ENCODE measurements around the gene KHDC4. TPM values are rescaled to one million over a fixed set of nuclear protein-coding genes. Genes with fewer than 3 reads are reported as not detected.

The KHDC4 gene
- total RNA-seq, 2 donors from 2014 or later: 13.4 to 25.9 TPM

DNA sequence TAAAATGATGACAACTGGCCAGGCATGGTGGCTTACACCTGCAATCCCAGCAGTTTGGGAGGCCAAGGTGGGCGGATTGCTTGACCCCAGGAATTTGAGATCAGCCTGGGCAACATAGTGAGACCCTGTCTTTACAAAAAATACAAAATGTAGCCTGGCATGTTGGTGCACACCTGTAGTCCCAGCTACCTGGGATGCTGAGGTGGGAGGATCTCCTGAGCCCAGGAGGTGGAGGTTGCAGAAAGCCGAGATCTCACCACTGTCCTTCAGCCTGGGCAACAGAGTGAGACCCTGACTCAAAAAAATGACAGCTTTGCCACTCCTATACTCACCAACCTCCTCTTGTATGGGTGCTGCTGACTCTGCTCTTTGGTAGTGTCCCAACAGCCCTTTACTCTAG is 56.3 kb downstream of the KHDC4 start:
- Histone ChIP-seq H3K4me3 (no peak overlapping the region), H3K9me3 (no peaks in the 10 kb centered on the region), H3K27me3 (no peaks in the 10 kb centered on the region), H3K36me3 (peaks cover 14% of the 10 kb centered on the region), H3K4me1 (no peaks in the 10 kb centered on the region), H3K27ac (no peak overlapping the region)
- TF ChIP-seq, protein P1, sequence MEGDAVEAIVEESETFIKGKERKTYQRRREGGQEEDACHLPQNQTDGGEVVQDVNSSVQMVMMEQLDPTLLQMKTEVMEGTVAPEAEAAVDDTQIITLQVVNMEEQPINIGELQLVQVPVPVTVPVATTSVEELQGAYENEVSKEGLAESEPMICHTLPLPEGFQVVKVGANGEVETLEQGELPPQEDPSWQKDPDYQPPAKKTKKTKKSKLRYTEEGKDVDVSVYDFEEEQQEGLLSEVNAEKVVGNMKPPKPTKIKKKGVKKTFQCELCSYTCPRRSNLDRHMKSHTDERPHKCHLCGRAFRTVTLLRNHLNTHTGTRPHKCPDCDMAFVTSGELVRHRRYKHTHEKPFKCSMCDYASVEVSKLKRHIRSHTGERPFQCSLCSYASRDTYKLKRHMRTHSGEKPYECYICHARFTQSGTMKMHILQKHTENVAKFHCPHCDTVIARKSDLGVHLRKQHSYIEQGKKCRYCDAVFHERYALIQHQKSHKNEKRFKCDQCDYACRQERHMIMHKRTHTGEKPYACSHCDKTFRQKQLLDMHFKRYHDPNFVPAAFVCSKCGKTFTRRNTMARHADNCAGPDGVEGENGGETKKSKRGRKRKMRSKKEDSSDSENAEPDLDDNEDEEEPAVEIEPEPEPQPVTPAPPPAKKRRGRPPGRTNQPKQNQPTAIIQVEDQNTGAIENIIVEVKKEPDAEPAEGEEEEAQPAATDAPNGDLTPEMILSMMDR (IDR thresholded peaks at IDR 0.05): no peak
- DNase-seq (ENCODE audit: low spot score): no peak

DNA sequence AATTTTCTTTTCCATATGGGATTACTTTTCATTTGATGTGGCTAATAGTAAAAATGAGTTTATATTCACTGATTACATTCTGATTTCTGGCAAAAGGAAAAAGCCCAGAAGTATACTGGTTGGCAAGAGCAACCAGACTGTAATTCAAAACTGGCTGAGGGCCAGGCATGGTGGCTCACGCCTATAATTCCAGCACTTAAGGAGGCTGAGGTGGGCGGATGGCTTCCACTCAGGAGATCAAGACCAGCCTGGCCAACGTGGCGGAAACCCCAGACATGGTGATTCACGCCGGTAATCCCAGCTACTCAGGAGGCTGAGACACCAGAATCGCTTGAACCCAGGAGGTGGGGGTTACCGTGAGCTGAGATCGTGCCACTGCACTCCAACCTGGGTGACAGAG is 60.4 kb downstream of the KHDC4 start:
- no peak overlapping the region for H3K4me3 ChIP-seq
- DNase-seq (ENCODE audit: low spot score): no peak
- TF ChIP-seq, protein P1 (IDR thresholded peaks at IDR 0.05): no peak
- H3K36me3 ChIP-seq: no peaks in the 10 kb centered on the region
- H3K27me3 ChIP-seq: no peaks in the 10 kb centered on the region
- H3K9me3 ChIP-seq: no peaks in the 10 kb centered on the region
- no peak overlapping the region for H3K27ac ChIP-seq
- H3K4me1 ChIP-seq: peaks cover 0 to 20% of the 10 kb centered on the region in 2 donors

DNA sequence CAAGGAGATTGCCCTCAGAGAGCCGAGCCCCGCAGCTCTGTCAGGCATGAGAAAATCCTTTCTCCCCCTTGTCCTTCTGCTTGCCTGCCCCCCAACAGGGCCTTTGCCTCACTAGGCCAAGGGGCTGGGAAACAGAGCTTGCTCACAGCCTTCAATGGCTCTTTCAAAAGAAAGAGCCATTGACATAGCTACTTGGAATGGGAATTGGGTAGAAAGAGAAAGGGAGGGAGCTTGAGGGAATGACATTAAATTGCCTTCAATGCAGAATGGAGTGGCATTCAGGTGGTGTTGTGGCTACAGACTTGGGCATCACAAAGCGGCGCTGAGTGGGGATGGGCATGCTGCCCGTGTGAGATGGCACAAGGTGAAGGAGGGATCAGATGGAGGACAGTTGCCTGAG is 61.7 kb downstream of the KHDC4 start:
- H3K9me3 ChIP-seq: no peaks in the 10 kb centered on the region
- no peaks in the 10 kb centered on the region for H3K27me3 ChIP-seq
- H3K27ac ChIP-seq: peak overlapping the region; percentile 41 to 65
- TF ChIP-seq, protein P1 (IDR thresholded peaks at IDR 0.05): no peak
- peaks cover 0 to 20% of the 10 kb centered on the region in 2 donors for H3K4me1 ChIP-seq
- no peaks in the 10 kb centered on the region for H3K36me3 ChIP-seq
- DNase-seq (ENCODE audit: low spot score): no peak
- H3K4me3 ChIP-seq: no peak overlapping the region

DNA sequence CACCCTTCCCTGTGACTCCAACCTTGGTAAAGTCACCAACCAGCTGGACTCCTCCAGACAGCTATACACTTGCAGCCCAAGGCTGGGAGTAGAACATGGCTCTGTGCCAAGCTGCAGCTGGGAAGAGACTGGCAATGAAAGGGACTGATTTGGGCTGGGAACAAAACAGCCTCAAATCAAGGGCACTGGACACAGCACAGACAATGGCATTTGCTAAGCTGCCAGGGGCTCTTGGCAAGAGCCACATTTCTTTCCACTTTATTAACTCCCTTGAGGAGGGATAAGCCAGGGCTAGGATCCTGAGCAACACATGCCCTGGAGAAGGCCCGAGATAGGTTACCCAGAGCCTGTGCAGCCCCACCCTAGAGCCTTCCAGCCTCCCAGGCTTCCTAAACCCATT is 62.8 kb downstream of the KHDC4 start:
- DNase-seq (ENCODE audit: low spot score): peak; percentile 60
- Histone ChIP-seq H3K9me3 (no peaks in the 10 kb centered on the region), H3K4me3 (no peak overlapping the region), H3K36me3 (no peaks in the 10 kb centered on the region), H3K27me3 (no peaks in the 10 kb centered on the region), H3K27ac (peak overlapping the region; percentile 60 to 65), H3K4me1 (peaks cover 0 to 20% of the 10 kb centered on the region in 2 donors)
- TF ChIP-seq, protein P1 (IDR thresholded peaks at IDR 0.05): no peak

DNA sequence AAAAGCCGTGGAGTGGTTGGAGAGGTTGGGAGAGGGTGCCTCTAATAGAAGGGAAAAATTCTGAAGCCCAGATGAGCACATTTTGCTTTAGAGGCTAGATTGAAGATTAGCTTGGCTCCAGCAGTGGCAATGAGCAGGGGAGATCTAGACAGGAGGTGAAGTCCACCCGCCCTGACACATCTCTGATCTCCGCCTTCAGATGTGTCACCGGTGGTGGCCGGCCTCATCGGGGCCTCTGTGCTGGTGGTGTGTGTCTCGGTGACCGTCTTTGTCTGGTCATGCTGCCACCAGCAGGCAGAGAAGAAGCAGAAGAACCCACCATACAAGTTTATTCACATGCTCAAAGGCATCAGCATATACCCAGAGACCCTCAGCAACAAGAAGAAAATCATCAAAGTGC is 66.4 kb downstream of the KHDC4 start:
- H3K36me3 ChIP-seq: no peaks in the 10 kb centered on the region
- no peak for DNase-seq (ENCODE audit: low spot score)
- H3K4me1 ChIP-seq: peaks cover 0 to 19% of the 10 kb centered on the region in 2 donors
- H3K27ac ChIP-seq: no peak overlapping the region
- H3K9me3 ChIP-seq: no peaks in the 10 kb centered on the region
- TF ChIP-seq, protein P1 (IDR thresholded peaks at IDR 0.05): no peak
- no peaks in the 10 kb centered on the region for H3K27me3 ChIP-seq
- no peak overlapping the region for H3K4me3 ChIP-seq

DNA sequence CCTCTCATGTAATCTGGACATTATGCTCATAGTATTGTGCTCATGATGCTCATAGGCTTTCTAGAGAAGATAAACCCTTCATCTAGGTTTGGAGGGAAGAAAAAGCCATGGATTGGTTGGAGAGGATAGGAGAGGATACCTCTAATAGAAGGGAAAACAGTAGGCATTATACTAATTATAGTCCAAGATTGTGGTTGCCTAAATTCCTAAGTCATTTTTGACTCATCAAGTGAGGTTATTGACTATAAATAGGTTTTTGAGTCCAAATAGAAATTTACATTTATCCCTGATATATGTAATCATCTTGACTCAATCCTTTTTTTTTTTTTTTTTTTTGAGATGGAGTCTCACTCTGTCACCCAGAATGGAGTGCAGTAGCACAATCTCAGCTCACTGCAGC is 69.8 kb downstream of the KHDC4 start:
- no peaks in the 10 kb centered on the region for H3K27me3 ChIP-seq
- no peaks in the 10 kb centered on the region for H3K9me3 ChIP-seq
- H3K4me3 ChIP-seq: no peak overlapping the region
- no peak for DNase-seq (ENCODE audit: low spot score)
- no peak overlapping the region for H3K27ac ChIP-seq
- TF ChIP-seq, protein P1 (IDR thresholded peaks at IDR 0.05): no peak
- H3K4me1 ChIP-seq: peaks cover 0 to 14% of the 10 kb centered on the region in 2 donors
- H3K36me3 ChIP-seq: no peaks in the 10 kb centered on the region
